ENCODE results near the gene DLG2.

DNA sequence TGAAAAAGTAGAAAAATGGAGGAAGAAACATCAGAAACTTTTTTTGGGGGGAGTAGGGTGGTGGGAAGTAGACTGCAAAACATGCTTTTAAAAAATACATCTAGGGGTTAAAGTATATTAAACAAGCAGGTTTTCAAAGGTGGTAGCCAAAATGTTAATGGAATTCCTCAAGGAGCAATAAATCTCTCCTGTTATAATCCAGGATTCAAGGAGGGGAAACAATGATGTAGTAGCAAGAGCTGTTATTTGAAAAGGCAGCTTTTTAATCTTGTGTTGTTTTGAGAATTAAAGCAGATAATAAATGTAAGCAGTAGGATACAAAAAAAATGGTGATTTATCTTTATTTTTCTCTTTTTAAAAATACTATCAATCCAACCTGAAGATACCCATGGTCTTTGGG is 1604.4 kb downstream of the DLG2 start:
- TF ChIP-seq, protein P1, sequence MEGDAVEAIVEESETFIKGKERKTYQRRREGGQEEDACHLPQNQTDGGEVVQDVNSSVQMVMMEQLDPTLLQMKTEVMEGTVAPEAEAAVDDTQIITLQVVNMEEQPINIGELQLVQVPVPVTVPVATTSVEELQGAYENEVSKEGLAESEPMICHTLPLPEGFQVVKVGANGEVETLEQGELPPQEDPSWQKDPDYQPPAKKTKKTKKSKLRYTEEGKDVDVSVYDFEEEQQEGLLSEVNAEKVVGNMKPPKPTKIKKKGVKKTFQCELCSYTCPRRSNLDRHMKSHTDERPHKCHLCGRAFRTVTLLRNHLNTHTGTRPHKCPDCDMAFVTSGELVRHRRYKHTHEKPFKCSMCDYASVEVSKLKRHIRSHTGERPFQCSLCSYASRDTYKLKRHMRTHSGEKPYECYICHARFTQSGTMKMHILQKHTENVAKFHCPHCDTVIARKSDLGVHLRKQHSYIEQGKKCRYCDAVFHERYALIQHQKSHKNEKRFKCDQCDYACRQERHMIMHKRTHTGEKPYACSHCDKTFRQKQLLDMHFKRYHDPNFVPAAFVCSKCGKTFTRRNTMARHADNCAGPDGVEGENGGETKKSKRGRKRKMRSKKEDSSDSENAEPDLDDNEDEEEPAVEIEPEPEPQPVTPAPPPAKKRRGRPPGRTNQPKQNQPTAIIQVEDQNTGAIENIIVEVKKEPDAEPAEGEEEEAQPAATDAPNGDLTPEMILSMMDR (IDR thresholded peaks at IDR 0.05; ENCODE audit: insufficient read depth, low read length), result no peak
- TF ChIP-seq SPI1 (IDR thresholded peaks at IDR 0.05; ENCODE audit: borderline replicate concordance, low read depth), result no peak
